ENCODE results near the gene GRID2IP.
"Not testable (repeated sequence)": the region's sequence is repeated elsewhere in the genome, so short reads cannot be mapped to it uniquely, and the experiment has no call there.

The GRID2IP gene

DNA sequence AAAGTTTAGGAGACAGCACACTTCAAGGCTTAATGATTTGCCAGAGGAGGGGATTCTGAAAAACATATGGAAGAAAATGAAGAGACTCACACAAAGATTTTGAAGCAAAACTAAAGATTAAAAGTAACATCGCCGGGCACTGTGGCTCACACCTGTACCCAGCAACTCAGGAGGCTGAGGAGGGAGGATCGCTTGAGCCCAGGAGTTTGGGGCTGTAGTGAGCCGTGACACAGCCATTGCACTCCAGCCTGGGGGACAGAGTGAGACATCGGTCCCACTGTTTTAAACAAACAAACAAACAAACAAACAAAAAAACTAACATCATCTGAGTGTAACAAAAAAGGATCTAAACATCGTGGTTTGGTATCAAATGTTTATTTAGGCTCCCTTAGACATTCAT, 69.8 kb downstream of the GRID2IP start:
- DNase-seq = no peak

DNA sequence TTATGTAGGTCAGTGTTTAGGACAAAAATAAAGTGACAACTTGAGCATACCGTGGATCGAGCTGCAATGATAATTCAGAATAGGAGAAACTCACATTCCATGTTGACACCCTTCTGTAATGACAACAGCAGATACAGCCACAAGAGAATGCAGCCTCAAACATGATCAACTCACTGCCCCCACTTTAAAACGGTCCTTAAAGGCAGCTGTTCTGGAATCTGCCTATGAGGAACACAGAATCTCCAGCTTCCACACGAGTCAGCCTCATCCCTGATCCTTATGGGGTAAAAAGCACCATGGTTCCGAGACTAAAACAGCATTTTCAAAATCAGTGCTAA, 71.0 kb downstream of the GRID2IP start:
- DNase-seq = no peak

GRCh38 chr7:6479067-6479466, 72.2 kb downstream of the GRID2IP start:
- no peak for DNase-seq

GRCh38 chr7:6478186-6478585, 73.1 kb downstream of the GRID2IP start:
- no peak for DNase-seq

GRCh38 chr7:6477318-6477660, 74.0 kb downstream of the GRID2IP start:
- no peak for DNase-seq

DNA sequence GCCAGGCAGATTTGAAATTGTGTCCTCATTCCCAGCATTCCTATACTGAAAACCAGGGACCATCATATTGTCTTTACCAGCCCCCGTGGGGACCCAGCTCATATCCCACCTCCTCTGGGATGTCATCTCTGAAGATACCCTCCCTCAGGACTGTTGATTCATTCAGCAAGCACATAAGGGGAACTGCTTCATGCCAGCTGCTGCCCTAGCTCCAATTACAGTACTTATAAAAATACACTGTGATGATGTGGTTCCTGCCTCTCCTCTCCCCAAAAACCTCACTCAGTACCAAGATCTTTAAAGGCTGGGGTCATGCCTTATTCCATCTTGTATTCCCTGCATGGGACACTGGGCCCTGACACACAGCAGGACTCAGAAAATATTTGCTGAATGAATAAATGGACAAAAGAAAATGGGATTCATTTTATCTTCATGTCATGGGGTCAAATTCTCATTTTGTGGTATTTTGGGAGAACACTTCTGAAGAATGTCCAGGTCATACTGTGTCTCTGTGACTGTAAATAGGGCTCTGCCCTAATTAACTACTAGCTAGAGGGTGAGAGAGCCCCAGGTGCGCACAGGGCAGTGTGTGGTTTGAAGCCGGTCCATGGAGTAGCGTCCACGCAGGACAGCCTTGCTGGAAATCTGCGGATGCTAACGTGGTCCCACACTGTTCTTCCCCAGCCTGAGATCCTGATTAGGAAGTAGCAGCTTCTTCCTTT, 74.5 kb downstream of the GRID2IP start:
- no peak for DNase-seq

DNA sequence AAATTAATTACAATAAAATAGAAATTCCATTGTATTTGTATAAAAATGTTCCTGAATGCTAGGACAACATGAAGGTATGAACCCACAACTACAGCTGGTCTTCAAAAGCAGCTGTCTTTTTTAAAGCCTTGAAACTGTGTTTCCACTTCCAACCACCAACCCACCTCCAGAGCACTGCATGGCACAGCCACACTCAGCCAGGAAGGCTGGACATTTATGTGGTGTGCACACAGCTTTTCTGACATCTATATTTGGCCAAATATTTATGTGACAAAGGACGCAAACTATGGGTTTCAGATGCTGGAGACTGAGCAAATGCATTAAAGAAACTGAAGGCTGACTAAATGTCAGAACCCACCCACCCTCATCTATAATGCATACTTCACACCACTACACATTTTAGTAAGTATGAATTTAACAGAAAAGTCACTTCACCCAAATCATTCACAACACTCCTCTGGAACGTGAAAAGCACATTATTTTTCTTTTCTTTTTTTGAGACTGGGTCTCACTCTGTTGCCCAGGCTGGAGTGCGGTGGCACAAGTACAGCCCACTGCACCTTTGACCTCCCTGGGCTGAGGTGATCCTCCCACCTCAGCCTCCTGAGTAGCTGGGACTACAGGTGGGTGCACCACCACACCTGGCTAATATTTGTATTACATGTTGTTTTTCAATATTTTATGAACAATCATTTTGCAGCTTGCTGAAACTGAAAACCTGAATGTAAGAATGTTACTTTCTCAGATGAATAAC, 75.7 kb downstream of the GRID2IP start:
- no peak for DNase-seq

DNA sequence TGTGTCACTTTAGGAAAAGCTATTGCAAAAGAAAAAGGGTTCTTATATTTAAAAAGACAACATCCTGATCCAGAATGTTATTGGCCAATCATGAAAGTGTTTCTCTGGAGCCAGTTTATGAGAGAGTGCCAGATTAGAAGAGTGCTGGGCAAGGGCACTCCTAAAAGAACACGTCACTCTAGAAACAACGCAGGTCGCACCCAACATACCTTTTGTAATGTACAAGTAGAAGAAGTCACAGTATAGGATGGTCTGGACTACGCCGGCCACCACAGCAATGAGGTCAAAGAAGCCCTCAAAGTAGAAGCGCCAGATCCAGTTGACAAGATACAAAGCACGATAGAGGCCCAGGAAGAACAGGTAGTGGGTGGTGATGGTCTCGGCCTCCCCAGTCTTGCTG, 85.4 kb downstream of the GRID2IP start:
- DNase-seq = no peak

DNA sequence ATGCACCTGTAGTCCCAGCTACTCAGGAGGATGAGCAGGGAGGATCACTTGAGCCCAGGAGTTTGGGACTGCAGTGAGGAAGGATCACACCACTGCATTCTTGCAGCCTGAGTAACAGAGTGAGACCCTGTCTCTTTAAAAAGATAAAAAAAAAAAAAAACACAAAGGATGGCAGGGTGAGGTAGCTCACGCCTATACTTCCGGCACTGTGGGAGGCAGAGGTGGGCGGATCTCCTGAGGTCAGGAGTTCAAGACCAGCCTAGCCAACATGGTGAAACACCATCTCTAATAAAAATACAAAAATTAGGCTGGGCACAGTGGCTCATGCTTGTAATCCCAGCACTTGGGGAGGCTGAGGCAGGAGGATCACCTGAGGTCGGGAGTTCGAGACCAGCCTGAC, 87.7 kb downstream of the GRID2IP start:
- DNase-seq = not testable (repeated sequence)

GRCh38 chr7:6461946-6462550, 89.2 kb downstream of the GRID2IP start:
- no peak for DNase-seq

GRCh38 chr7:6460990-6461584, 90.2 kb downstream of the GRID2IP start:
- DNase-seq = no peak

- no peak for DNase-seq
These were observed 91.0 kb downstream of the GRID2IP start for GRCh38 chr7:6460303-6460702.

DNA sequence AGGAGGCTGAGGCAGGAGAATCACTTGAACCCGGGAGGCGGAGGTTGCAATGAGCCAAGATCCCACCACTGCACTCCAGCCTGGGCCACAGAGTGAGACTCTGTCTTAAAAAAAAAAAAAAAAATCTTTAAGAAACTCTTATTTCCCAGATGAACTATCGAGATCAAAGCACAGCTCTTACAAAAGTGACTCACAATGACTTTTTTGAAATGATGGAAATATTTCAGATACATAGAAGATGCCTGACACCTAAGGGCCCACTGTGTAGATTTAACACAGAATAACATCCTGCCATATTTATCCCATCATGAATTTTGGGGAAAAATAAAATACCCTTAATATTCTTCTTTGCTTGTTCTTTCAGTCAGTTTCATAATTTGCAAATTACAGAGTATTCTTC, 92.6 kb downstream of the GRID2IP start:
- not testable (repeated sequence) for DNase-seq

DNA sequence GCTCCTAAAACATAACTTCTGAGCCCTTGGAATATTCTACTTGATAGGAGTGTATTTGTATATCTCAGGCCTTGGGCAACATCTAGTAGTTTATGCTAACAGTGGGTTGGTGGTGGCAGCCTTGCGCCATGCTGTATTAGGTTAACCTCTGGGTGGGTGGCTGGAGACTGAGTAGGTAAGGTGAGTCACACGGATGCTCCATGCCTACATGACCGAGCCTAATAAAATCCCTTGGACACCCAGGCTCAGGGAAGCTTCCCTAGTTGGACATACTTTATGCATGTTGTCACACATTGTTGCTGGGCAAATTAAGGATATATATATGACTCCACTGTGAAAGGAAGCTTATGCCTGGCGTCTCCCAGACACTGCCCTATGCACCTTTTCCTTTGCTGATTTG, 97.5 kb downstream of the GRID2IP start:
- DNase-seq = no peak

DNA sequence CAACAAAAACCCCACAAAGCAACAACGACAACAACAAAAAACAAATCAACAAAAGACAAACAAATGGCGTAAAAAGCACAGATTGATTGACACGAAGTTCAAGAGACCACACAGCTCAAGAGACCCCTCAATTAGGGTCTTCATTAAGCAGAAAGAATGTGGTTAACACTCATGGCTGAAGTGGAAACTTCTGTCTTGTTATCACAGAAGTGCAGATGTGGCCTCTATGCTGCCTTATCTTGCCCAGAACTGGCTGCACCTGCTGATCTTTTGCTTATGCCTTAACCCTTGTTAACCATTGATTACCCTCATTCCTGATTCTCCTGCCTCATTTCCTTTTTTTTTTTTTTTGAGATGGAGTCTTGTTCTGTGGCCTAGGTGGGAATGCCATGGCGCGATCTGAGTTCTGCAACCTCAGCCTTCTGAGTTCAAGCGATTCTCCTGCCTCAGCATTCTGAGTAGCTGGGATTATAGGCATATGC, 100.0 kb downstream of the GRID2IP start:
- DNase-seq = no peak

GRCh38 chr7:6450591-6450990, 100.7 kb downstream of the GRID2IP start:
- not testable (repeated sequence) for DNase-seq

DNA sequence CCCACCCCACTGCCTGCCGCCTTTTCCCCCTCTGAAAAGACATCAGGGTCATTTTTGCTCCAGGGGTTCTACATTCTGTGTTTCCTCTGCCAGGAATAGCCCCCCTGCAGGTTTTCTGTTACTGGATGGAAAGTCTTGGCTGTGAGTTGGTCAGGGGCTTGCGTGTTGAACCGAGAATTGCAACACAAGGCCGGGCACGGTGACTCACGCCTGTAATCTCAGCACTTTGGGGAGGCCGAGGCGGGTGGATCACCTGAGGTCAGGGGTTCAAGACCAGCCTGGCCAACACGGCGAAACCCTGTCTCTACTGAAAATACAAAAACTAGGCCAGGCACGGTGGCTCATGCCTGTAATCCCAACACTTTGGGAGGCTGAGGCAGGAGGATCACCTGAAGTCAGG, 101.4 kb downstream of the GRID2IP start:
- not testable (repeated sequence) for DNase-seq

- DNase-seq = no peak
These were observed 102.2 kb downstream of the GRID2IP start for GRCh38 chr7:6448943-6449543.

GRCh38 chr7:6447581-6448199, 103.6 kb downstream of the GRID2IP start, which contains the start of gene DAGLB:
DAGLB (minus strand) TSS chr7:6447954; CDS start chr7:6447842, 112 bp downstream.
- DNase-seq = peak; percentile 96

Data from activated naive CD4-positive, alpha-beta T cell treated with Interleukin-2 at 50 U/mL for 16 hours (primary cell).